NCI-H748 (cell line): ENCODE measurements around the gene HPSE.

Experiments used
- DNase-seq: peaks from one replicate; lab custom pipeline; 2025; ENCODE audit not compliant: unreplicated experiment; lab: John Stamatoyannopoulos, UW

The HPSE gene

DNA sequence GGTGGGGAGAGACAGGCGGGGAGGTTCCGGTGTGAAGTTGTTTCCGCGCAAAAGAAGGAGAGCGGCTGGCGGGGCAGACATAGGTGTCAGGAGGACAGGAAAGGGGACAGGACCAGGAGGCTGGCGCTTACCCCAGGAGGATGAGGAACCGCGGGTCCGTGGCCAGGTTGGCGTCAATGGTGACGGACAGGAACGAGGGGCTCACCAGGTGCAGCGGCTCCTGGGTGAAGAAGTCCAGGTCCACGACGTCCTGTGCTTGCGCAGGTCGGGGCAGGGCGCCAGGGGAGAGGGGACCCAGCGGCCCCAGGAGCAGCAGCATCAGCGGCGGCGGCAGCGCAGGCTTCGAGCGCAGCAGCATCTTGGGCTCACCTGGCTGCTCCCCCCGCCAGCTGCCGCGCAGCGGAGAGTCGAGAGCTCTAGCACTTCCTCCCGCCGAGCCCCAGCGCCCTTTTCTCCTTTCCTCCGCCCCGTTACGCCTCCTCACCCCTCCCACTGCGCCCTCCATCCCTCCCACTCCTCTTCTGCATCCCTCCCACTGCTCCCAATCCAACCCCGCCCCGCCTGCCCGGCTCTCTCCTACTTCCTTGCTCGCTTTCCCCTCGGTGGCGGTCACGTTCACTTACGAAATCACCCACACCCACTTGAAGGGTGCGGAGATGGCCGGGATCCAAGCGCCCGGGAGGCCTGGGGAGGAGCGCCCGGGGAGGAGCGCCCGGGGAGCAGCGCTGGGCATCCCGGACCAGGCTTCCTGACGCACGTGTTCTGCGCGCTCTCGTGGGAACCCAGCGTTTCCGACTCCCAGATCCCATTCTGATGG is at the start of gene HPSE:
Gene HPSE, minus strand, starts transcription at position 424 of the 817 bp plus-strand sequence. Its CDS starts 66 bp downstream, at position 358.
- peak; percentile 86 for DNase-seq

DNA sequence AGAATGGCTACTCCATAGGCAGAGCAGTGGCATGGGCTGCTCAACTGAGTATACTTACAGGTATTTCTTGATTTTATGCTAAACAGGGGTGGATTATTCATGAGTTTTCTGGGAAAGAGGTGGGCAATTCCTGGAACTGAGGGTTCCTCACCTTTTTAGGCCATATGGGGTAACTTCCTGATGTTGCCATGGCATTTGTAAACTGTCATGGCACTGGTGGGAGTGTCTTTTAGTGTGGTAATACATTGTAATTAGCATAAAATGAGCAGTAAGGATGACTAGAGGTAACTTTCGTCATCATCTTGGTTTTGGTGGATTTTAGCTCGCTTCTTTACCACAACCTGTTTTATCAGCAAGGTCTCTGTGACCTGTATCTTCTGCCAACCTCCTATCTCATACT is 48.2 kb upstream of the HPSE start:
- DNase-seq = no peak

- no peak for DNase-seq
Observed at GRCh38 chr4:83381173-83381572, 46.5 kb upstream of the HPSE start.

- peak; percentile 34 for DNase-seq
Observed at GRCh38 chr4:83378419-83378818, 43.8 kb upstream of the HPSE start.

- DNase-seq = no peak
Observed at GRCh38 chr4:83372931-83373330, 38.3 kb upstream of the HPSE start.

DNA sequence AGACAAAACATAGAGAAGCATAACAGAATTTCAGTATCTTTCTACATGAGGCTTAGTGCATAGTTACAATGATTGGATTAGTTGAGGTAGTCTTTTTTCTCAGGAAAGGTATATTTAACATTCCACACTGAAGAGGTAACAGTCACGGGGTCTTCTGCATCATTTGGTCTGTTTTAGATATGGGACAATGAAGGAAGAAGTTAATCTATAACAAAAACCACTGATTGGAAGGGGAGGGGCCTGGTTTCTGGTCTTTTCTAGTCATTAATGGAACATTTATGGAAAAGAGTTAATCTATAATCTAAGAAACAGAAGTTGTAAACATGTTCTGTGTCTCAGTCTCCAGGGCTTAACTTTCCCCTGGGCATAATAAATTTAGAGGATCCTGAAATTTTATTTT is 37.3 kb upstream of the HPSE start:
- DNase-seq = no peak

DNA sequence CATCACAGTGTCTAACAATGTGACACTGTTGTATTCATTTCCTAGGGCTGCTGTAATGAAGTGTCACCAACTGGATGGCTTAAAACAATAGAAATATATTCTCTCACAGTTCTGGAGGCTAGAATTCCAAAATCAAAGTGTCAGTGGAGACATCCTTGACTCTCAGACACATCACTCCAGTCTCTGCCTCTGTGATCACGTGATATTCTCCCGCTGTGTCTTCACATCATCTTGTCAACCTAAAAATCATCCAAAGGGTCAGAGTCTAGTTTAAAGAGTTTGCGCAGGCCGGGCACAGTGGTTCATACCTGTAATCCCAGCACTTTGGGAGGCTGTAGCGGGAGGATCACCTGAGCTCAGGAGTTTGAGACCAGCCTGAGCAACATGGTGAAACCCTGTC is 36.6 kb upstream of the HPSE start:
- DNase-seq = no peak

DNA sequence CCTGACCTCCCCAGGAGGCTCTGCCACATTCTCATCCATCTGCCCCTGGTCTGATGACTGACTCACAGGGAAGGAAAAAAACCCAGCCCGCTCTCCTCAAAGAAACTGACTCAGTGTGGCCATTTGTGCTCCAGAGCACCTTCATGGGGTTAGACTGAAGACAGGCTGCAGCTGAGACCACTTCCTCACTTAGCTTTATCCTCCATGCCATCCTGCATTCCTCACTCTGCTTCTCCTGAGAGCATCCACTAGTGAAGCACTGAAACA is 35.9 kb upstream of the HPSE start:
- DNase-seq = no peak

GRCh38 chr4:83369831-83370639 is 35.4 kb upstream of the HPSE start:
- no peak for DNase-seq

DNA sequence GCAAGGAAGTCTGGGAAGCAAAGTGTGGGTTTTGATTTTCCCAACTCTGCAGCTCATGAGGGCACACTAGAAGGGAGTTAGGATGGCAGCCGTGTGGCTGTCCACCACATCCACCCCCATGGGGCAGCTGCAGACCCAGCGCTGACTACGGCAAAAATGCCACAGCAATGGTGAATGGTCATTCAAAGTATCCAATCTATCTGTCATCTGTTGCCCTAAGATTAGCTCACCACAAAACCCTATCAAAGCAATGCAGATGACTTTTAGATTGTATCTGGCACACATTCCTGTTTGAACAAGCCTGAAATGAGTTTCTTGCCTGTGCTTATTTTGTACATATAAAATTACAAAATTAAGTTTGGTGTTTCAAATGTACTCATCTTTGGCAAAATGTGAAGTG is 29.7 kb upstream of the HPSE start:
- no peak for DNase-seq

DNA sequence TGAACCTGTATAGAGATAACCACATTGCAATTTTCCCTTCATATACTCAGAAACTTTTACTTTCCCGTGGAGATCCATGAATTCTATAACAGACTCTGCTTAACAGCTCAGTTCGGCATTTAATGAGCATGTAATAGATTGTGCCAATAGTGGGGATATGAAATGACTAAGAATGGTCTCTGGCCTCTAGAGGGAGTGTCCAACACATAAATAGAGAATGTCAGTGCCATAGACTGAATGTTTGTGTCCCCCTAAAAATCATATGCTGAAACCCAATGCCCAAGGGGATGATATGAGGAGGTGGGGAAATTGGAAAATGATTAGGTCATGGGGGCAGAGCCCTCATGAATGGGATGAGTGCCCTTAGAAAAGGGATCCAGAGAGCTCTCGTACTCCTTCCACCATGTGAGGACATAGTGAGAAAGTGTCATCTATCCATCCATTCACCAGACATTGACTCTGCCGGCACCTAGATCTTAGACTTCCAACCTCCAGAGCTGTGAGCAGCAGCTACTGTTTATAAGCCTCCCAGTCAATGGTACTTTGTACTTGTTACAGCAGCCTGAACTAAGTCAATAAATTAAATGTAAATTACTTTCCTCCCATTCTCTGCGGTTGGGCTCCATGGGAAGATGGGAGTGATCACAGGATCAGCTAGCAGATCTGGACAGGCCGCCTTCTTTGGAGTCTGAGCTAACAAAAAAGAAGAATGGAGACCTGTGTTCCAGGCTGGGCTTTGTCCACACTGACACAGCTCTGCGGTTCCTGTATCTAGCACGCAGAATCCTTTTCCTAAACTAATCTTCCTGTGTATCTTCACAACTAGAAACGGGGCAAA is 28.1 kb upstream of the HPSE start:
- peak; percentile 65 for DNase-seq

GRCh38 chr4:83361416-83362103 is 26.9 kb upstream of the HPSE start:
- no peak for DNase-seq

GRCh38 chr4:83360018-83360417 is 25.4 kb upstream of the HPSE start:
- no peak for DNase-seq

- no peak for DNase-seq
Observed at GRCh38 chr4:83358410-83358809, 23.8 kb upstream of the HPSE start.

DNA sequence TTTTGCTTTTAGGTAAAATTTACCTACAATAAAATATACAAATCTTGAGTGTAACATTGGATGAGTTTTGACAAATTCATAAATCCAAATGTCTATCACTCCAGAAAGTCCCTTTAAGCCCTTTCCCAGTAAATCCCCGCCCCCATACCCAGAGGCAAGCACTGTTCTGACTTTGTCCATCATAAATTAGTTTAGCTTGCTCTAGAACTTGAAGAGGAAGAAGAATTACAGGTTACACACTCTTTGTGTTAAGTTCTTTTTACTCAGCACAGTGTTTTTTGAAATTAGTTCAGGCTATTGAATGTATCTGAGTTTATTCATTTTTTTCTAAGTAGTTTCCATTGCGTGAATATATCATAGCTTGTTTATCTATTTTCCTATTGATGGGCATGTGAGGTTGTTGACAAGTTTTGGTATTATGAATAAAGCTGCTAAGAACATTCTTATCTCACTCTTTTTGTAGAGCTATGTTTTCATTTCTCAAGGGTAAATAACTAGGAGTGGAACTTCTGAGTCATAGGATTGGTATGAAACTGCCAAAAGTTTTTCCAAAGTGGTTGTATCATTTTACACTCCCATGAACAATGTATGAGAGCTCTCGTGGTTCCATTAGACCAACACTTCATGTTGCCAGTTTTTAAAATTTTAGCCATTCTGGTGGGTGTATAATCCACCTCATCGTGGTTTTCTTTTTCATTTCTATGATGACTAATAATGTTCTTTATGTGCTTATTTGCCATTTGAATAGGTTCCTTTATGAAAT is 22.4 kb upstream of the HPSE start:
- no peak for DNase-seq

DNA sequence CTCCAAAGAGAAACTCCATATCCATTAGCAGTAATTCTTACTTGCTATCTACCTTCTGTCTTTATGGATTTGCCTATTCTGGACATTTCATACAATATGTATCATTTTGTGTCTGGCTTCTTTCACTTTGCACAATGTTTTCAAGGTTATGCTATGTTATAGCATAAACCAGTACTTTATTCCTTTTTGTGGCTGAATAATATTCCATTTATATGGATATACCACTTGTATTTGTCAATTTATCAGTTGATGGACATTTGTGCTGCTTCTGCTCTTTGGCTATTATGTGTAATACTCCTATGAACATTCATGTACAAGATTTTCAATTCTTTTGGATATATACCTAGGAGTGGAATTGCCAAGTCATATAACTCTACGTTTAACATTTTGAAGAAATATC is 18.9 kb upstream of the HPSE start:
- DNase-seq = no peak

- no peak for DNase-seq
Observed at GRCh38 chr4:83348074-83348473, 13.4 kb upstream of the HPSE start.

DNA sequence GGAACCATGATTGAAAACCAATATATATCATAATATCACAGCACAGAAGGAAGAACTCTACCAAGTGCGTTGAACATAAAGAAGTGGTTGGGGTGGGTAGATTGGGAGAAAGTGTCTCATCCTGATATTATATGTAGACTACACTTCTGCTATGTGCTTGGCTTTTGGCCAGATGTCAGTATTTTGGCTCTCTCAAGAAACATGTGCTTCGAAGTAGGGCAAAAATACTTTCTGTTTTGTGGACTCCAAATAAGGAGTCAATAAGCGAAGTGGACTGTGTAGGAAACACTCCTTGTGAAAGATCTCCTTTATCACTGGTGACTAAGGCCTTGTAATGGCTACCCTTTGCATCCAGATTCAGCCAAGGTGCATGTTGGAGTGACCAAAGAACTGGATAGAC is 7.8 kb upstream of the HPSE start:
- DNase-seq = no peak

- no peak for DNase-seq
Observed at GRCh38 chr4:83340692-83341343, 6.2 kb upstream of the HPSE start.

- no peak for DNase-seq
Observed at GRCh38 chr4:83339573-83339972, 4.9 kb upstream of the HPSE start.
